IMR-90 (cell line): ENCODE data around the gene IGF1R. TPM values are rescaled to one million over a fixed set of nuclear protein-coding genes. Genes with fewer than 3 reads are reported as not detected.

Experiments
- ATAC-seq: fragments of 200-7000 bp; cut with Tn5 transposase; 2 replicates; pipeline ENCODE4 v1.9.1; 2020; ENCODE audit warnings: low read depth, mild to moderate bottlenecking, moderate library complexity
- BruUV-seq: library from RNA; stranded (reverse); fragments of 400-500 nt; replicated peaks from 2 replicates; lab custom pipeline; 2021; lab: Mats Ljungman, UMichigan
- CTCF ChIA-PET: fragments of 300-600 bp; formaldehyde crosslinking; extraction: SDS; loops from one replicate; lab custom pipeline; 2021; ENCODE audit warnings: antibody characterized with exemption; lab: Yijun Ruan, JAX
- POLR2A ChIA-PET: fragments of 300-600 bp; sonication (Branson Sonifier 250); formaldehyde crosslinking; loops from one replicate; lab custom pipeline; 2022; ENCODE audit warnings: antibody characterized with exemption; ENCODE audit not compliant: unreplicated experiment; lab: Charles Lee
- DNase-seq: peaks from one replicate; pipeline ENCODE4 v3.0.0; 2013
- H2AFZ ChIP-seq: replicated peaks from 2 replicates; pipeline ENCODE3; 2013; ENCODE audit warnings: low read length, mild to moderate bottlenecking; ENCODE audit not compliant: poor library complexity
- H2AK5ac ChIP-seq: 2 replicates; pipeline ENCODE4 v1.6.1; 2013; ENCODE audit warnings: low read depth, low read length, inconsistent platforms
- H2AK9ac ChIP-seq: replicated peaks from 2 replicates; pipeline ENCODE3; 2013; ENCODE audit warnings: mild to moderate bottlenecking, low read depth, low read length, moderate library complexity; ENCODE audit not compliant: poor library complexity
- H2BK120ac ChIP-seq: 2 replicates; pipeline ENCODE4 v1.6.1; 2013; ENCODE audit warnings: low read depth, low read length, inconsistent platforms
- H2BK15ac ChIP-seq: 3 replicates; pipeline ENCODE4 v1.6.1; 2013; ENCODE audit warnings: low read depth, low read length, inconsistent platforms
- H2BK20ac ChIP-seq: 2 replicates; pipeline ENCODE4 v1.6.1; 2013; ENCODE audit warnings: low read depth, mild to moderate bottlenecking, inconsistent platforms, low read length, moderate library complexity
- H2BK5ac ChIP-seq: 2 replicates; pipeline ENCODE4 v1.6.1; 2013; ENCODE audit warnings: mild to moderate bottlenecking, low read depth, low read length, inconsistent platforms; ENCODE audit not compliant: poor library complexity, severe bottlenecking
- H3K14ac ChIP-seq: replicated peaks from 2 replicates; pipeline ENCODE4 v1.6.1; 2013; ENCODE audit warnings: low read depth, low read length, inconsistent platforms
- H3K18ac ChIP-seq: 2 replicates; pipeline ENCODE4 v1.6.1; 2013; ENCODE audit warnings: low read depth, low read length, control low read depth
- H3K23ac ChIP-seq: 2 replicates; pipeline ENCODE4 v1.6.1; 2013; ENCODE audit warnings: low read depth, low read length, inconsistent platforms
- H3K27ac ChIP-seq: 2 replicates; pipeline ENCODE4 v1.5.1; 2013; ENCODE audit warnings: mild to moderate bottlenecking, control low read depth, low read length; ENCODE audit not compliant: insufficient read depth
- H3K27me3 ChIP-seq: 2 replicates; pipeline ENCODE4 v1.6.1; 2013; ENCODE audit warnings: low read length; ENCODE audit not compliant: control insufficient read depth, insufficient read depth
- H3K36me3 ChIP-seq: 2 replicates; pipeline ENCODE4 v1.6.1; 2013; ENCODE audit warnings: low read length, mixed read lengths; ENCODE audit not compliant: control insufficient read depth, insufficient read depth
- H3K4ac ChIP-seq: 2 replicates; pipeline ENCODE4 v1.6.1; 2013; ENCODE audit warnings: low read depth, low read length, inconsistent platforms
- H3K4me1 ChIP-seq: 2 replicates; pipeline ENCODE4 v1.6.1; 2013; ENCODE audit warnings: low read length, mixed read lengths; ENCODE audit not compliant: control insufficient read depth, insufficient read depth
- H3K4me2 ChIP-seq: 2 replicates; pipeline ENCODE4 v1.6.1; 2013; ENCODE audit warnings: low read depth, mild to moderate bottlenecking, control low read depth, low read length, moderate library complexity
- H3K4me3 ChIP-seq: 2 replicates; pipeline ENCODE4 v1.5.1; 2013; ENCODE audit warnings: low read depth, mild to moderate bottlenecking, control low read depth, low read length, moderate library complexity; ENCODE audit not compliant: insufficient read depth
- H3K56ac ChIP-seq: 2 replicates; pipeline ENCODE4 v1.6.1; 2013; ENCODE audit warnings: low read length, inconsistent platforms; ENCODE audit not compliant: insufficient read depth; ENCODE audit errors: extremely low read depth
- H3K79me1 ChIP-seq, 2 experiments: 2 replicates each; pipeline ENCODE4 v1.6.1; 2013; ENCODE audit warnings: low read length in 2 of 2, inconsistent platforms in 1 of 2, low read depth in 1 of 2
- H3K9ac ChIP-seq: 2 replicates; pipeline ENCODE4 v1.6.1; 2013; ENCODE audit warnings: low read depth, low read length, control low read depth
- H3K9me1 ChIP-seq: 2 replicates; pipeline ENCODE4 v1.6.1; 2013; ENCODE audit warnings: low read length, inconsistent platforms; ENCODE audit not compliant: insufficient read depth
- H3K9me3 ChIP-seq: 2 replicates; pipeline ENCODE4 v1.6.1; 2013; ENCODE audit warnings: low read length; ENCODE audit not compliant: control insufficient read depth, insufficient read depth
- H4K20me1 ChIP-seq: 2 replicates; pipeline ENCODE4 v1.6.1; 2013; ENCODE audit warnings: low read length, inconsistent platforms; ENCODE audit not compliant: insufficient read depth
- H4K5ac ChIP-seq: 2 replicates; pipeline ENCODE4 v1.6.1; 2013; ENCODE audit warnings: mild to moderate bottlenecking, low read depth, low read length, control low read depth
- H4K8ac ChIP-seq, 2 experiments: 2 replicates each; pipeline ENCODE4 v1.6.1; 2013; ENCODE audit warnings: low read depth in 2 of 2, low read length in 2 of 2, control low read depth in 1 of 2, inconsistent platforms in 1 of 2
- H4K91ac ChIP-seq: 2 replicates; pipeline ENCODE4 v1.6.1; 2013; ENCODE audit warnings: low read depth, low read length, inconsistent platforms; ENCODE audit not compliant: insufficient read depth
- CTCF ChIP-seq: conservative IDR thresholded peaks from 2 replicates; pipeline ENCODE4 v1.5.1; 2012; ENCODE audit warnings: mild to moderate bottlenecking, low read depth, low read length, improper control_type of control experiment
- FOS ChIP-seq: fragments of 150-350 bp; IDR thresholded peaks from 2 replicates; pipeline ENCODE4 v1.6.1; 2016; ENCODE audit warnings: low read depth, low read length
- MAFK ChIP-seq: IDR thresholded peaks from 2 replicates; pipeline ENCODE4 v1.6.1; 2012; ENCODE audit warnings: low read depth, low read length, improper control_type of control experiment
- MAZ ChIP-seq: IDR thresholded peaks from 2 replicates; pipeline ENCODE4 v1.6.1; 2012; ENCODE audit warnings: low read depth, mild to moderate bottlenecking, low read length, improper control_type of control experiment, moderate library complexity, borderline replicate concordance
- MXI1 ChIP-seq: IDR thresholded peaks from 2 replicates; pipeline ENCODE4 v1.6.1; 2012; ENCODE audit warnings: low read depth, mild to moderate bottlenecking, low read length, moderate library complexity, borderline replicate concordance
- RAD21 ChIP-seq: IDR thresholded peaks from 2 replicates; pipeline ENCODE4 v1.6.1; 2012; ENCODE audit warnings: low read length, improper control_type of control experiment
- RCOR1 ChIP-seq: IDR thresholded peaks from 2 replicates; pipeline ENCODE4 v1.6.1; 2012; ENCODE audit warnings: mild to moderate bottlenecking, low read length, improper control_type of control experiment; ENCODE audit not compliant: insufficient replicate concordance
- RFX5 ChIP-seq: IDR thresholded peaks from 2 replicates; pipeline ENCODE4 v1.8.0; 2012; ENCODE audit warnings: low read depth, mild to moderate bottlenecking, low read length, moderate library complexity
- USF2 ChIP-seq: fragments of 150-350 bp; IDR thresholded peaks from 2 replicates; pipeline ENCODE4 v1.6.1; 2017; ENCODE audit warnings: mild to moderate bottlenecking, antibody characterized with exemption, low read length, low read depth
- WGBS, 2 experiments: methylation state at CpG; one replicate each; pipeline versions ENCODE4 v1.1.5 to v1.1.7; 2013; ENCODE audit warnings: missing lambda C conversion rate in 2 of 2; ENCODE audit not compliant: insufficient read length in 1 of 2; ENCODE audit errors: extremely low coverage in 2 of 2; 5-methylcytosine and 5-hydroxymethylcytosine counted together
- dilution Hi-C: fragments of 300-500 bp; cut with HindIII; formaldehyde crosslinking; loops from one replicate; pipeline ENCODE4 v1.14.3; 2018; ENCODE audit warnings: low sequenced_read_pairs; ENCODE audit not compliant: unreplicated experiment
- in situ Hi-C: fragments of 300-500 bp; cut with MboI; formaldehyde crosslinking; loops from 3 replicates; pipeline ENCODE4 v1.14.3; 2019; ENCODE audit warnings: low sequenced_read_pairs, inconsistent platforms, mixed read lengths
- intact Hi-C: fragments of 100-400 bp; cut with micrococcal nuclease; formaldehyde crosslinking; loops from 2 replicates; pipeline ENCODE4 v1.10.0; 2022
- polyA plus RNA-seq, 3 experiments: library from polyadenylated mRNA; depleted of rRNA; stranded (reverse); fragments of >200 nt; gene quantifications; 2 replicates each; pipeline ENCODE4 v1.2.3, GENCODE V29; 2012; ENCODE audit warnings: low replicate concordance in 1 of 3
- total RNA-seq: library from RNA; depleted of rRNA; stranded (reverse); fragments of >200 nt; gene quantifications from 2 replicates; pipeline ENCODE4 v1.2.3, GENCODE V29; 2012

Gene IGF1R
- total and polyA plus RNA-seq, 2 of the 4 experiments (the other 2 are of a cell fraction), result 24.0 to 24.9 TPM

- no TSS peak for BruUV-seq
- Histone ChIP-seq H2AK9ac (no peak overlapping the region), H4K91ac (no peak overlapping the region), H3K4ac (no peak overlapping the region), H3K56ac (no peak overlapping the region), H2BK15ac (no peak overlapping the region), H2BK5ac (no peak overlapping the region), H3K14ac (no peak overlapping the region), H3K18ac (no peak overlapping the region), H4K20me1 (no peaks in the 10 kb centered on the region), H2AFZ (no peak overlapping the region), H3K9me3 (no peaks in the 10 kb centered on the region), H2AK5ac (no peak overlapping the region), H3K4me2 (no peak overlapping the region), H3K4me1 (peaks cover 2% of the 10 kb centered on the region; the same call in 1 of the 2 replicates), H3K9me1 (peaks cover 5% of the 10 kb centered on the region; the same call in 1 of the 2 replicates), H3K79me1 (no peaks in the 10 kb centered on the region), H2BK20ac (no peak overlapping the region), H3K27me3 (peaks cover 23% of the 10 kb centered on the region), H3K4me3 (no peak overlapping the region), H3K9ac (no peak overlapping the region), H3K36me3 (no peaks in the 10 kb centered on the region), H4K5ac (no peak overlapping the region), H2BK120ac (no peak overlapping the region), H3K27ac (no peak overlapping the region), H4K8ac (no peak overlapping the region), H3K23ac (no peak overlapping the region)
- POLR2A ChIA-PET, result no interaction called here
- DNase-seq, result no peak
- 93% methylated on average over 3 of the region's 6 CpGs; no CpG with 5 or more reads in 1 of the 2 experiments for WGBS, 2 experiments
- in situ Hi-C loops (no loop called here), intact Hi-C loops (no loop called here), dilution Hi-C loops (no loop called here)
- CTCF ChIA-PET, result no interaction called here
- no peak for TF ChIP-seq RCOR1
- TF ChIP-seq RAD21, result no peak
- no peak for TF ChIP-seq CTCF
- TF ChIP-seq MAFK, result no peak
- no peak for TF ChIP-seq FOS
- TF ChIP-seq RFX5, result no peak
- TF ChIP-seq USF2, result no peak
- no peak for TF ChIP-seq MXI1
- no peak for TF ChIP-seq MAZ
- ATAC-seq, result no peak
Observed at GRCh38 chr15:98612490-98613110, 35.7 kb upstream of the IGF1R start.
